HepG2 (cell line): ENCODE measurements around the gene ATP23. TPM values are rescaled to one million over a fixed set of nuclear protein-coding genes. Genes with fewer than 3 reads are reported as not detected.
A peak's percentile ranks its signal among the peaks of the same experiment; 100 is the strongest.

ENCODE experiments used
- GTF3A ChIP-seq: sonication (generic); formaldehyde crosslinking; conservative IDR thresholded peaks from 2 replicates; pipeline ENCODE4 v1.4.0; 2020; ENCODE audit warnings: mild to moderate bottlenecking, missing genetic modification reagents
- HMGXB3 ChIP-seq: sonication (generic); formaldehyde crosslinking; IDR thresholded peaks from 2 replicates; pipeline ENCODE4 v1.4.0; 2020; ENCODE audit warnings: missing genetic modification reagents, borderline replicate concordance
- MXD4 ChIP-seq: IDR thresholded peaks from 2 replicates; pipeline ENCODE4 v1.6.1; 2016; ENCODE audit warnings: mild to moderate bottlenecking, missing biosample characterization, missing genetic modification reagents
- PRDM4 ChIP-seq: sonication (generic); formaldehyde crosslinking; IDR thresholded peaks from 2 replicates; pipeline ENCODE4 v1.9.0; 2021; ENCODE audit warnings: missing genetic modification reagents, borderline replicate concordance
- ZFP90 ChIP-seq: sonication (generic); formaldehyde crosslinking; IDR thresholded peaks from 2 replicates; pipeline ENCODE4 v1.8.0; 2022; ENCODE audit warnings: missing genetic modification reagents, mild to moderate bottlenecking, inconsistent platforms, borderline replicate concordance
- ZNF367 ChIP-seq: sonication (generic); formaldehyde crosslinking; IDR thresholded peaks from 2 replicates; pipeline ENCODE4 v1.4.0; 2020; ENCODE audit warnings: missing genetic modification reagents, borderline replicate concordance
- ZNF407 ChIP-seq: sonication (generic); formaldehyde crosslinking; IDR thresholded peaks from one replicate; pipeline ENCODE4 v1.5.1; 2020; ENCODE audit warnings: mild to moderate bottlenecking, missing genetic modification reagents; ENCODE audit errors: not compliant biosample characterization
- ZNF747 ChIP-seq: sonication (generic); formaldehyde crosslinking; IDR thresholded peaks from 2 replicates; pipeline ENCODE4 v1.8.1; 2023; ENCODE audit warnings: missing genetic modification reagents, mild to moderate bottlenecking, borderline replicate concordance
- ZNF792 ChIP-seq: IDR thresholded peaks from 2 replicates; pipeline ENCODE4 v1.6.1; 2016
- ZUFSP ChIP-seq: sonication (generic); formaldehyde crosslinking; IDR thresholded peaks from 2 replicates; pipeline ENCODE4 v1.9.0; 2021; ENCODE audit warnings: missing genetic modification reagents, mild to moderate bottlenecking, borderline replicate concordance
- polyA plus RNA-seq, 8 experiments: library from polyadenylated mRNA; depleted of rRNA in 3 of 8; stranded (reverse) in 7 of 8; unstranded in 1 of 8; fragments of >200 nt; fragmentation: Illumina TruSeq in 4 of 8; extraction: Trizol in 4 of 8; gene quantifications; 2 replicates each; pipeline versions ENCODE4 v1.2.1 to v1.2.3, GENCODE V29; 2011 to 2016; ENCODE audit warnings: low read depth in 4 of 8, missing spikeins in 1 of 8, mixed read lengths in 1 of 8; ENCODE audit not compliant: insufficient read depth in 1 of 8
- total RNA-seq, 5 experiments: library from RNA; depleted of rRNA; stranded (reverse); fragments of >200 nt; fragmentation: Illumina TruSeq; extraction: Trizol; gene quantifications; 2 replicates each; pipeline ENCODE4 v1.2.3, GENCODE V29; 2016; ENCODE audit warnings: low read depth in 1 of 5

Gene ATP23
- total and polyA plus RNA-seq, 2 of the 13 experiments (the other 11 are each of a cell fraction or from before 2014, with no cell fraction given) = 12.1 to 14.7 TPM

- TF ChIP-seq ZUFSP (CRISPR knock-in tag) (no peak), ZNF747 (no peak), ZFP90 (no peak), ZNF367 (CRISPR knock-in tag) (no peak), PRDM4 (no peak), GTF3A (CRISPR knock-in tag) (no peak; the same call in 1 of the 2 replicates), ZNF792 (CRISPR knock-in tag) (0 out of 2 replicates have a peak, but pooled peaks have one; percentile 19), ZNF407 (CRISPR knock-in tag) (peak; percentile 64), HMGXB3 (CRISPR knock-in tag) (peak; percentile 51; the same call in 1 of the 2 replicates), MXD4 (CRISPR knock-in tag) (peak; percentile 92)
Observed at GRCh38 chr12:57941165-57941894, at the start of gene ATP23 (continued).
